ENCODE data around the gene FRY.

Gene FRY

DNA sequence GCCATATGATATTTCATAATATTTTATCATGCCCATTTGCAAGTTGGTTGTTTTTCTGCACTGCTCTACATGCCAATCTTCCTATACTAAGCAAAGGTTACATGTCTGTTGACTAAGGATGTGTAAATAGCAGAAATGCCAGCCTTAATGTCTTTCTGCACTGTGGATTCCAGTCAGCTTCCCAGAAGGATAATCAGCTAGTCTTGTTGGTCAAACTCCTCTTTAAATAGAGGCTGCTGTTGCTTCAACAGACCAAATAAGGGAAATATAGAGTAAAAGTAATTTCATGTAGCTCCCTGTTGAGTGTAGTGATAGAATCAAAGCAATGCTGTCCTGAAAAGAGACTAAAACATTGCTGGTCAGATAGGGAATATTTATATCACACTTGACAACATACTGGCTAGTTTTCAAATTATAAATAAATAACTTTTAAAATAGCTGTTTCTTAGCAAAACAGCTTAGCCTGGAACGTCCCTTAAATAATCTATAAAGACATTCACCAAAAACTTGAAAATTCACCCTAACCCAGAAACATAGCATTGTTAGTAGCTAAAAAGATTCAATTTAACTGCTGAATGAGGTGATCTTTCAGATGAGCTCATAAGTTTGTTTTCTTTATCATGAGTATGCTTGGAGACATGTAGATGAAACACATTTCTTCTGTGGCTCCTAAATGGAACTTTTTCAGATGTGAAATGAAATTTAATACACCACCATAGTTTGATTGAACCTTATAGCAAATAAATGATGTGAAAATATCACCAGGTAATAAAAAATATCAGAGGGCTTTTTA, 56.6 kb downstream of the FRY start:
- ChIA-PET CTCF (no interaction called here), POLR2A (no interaction called here)
- DNase-seq (ENCODE audit: low read depth, low spot score): no peak
- TF ChIP-seq, protein P1, sequence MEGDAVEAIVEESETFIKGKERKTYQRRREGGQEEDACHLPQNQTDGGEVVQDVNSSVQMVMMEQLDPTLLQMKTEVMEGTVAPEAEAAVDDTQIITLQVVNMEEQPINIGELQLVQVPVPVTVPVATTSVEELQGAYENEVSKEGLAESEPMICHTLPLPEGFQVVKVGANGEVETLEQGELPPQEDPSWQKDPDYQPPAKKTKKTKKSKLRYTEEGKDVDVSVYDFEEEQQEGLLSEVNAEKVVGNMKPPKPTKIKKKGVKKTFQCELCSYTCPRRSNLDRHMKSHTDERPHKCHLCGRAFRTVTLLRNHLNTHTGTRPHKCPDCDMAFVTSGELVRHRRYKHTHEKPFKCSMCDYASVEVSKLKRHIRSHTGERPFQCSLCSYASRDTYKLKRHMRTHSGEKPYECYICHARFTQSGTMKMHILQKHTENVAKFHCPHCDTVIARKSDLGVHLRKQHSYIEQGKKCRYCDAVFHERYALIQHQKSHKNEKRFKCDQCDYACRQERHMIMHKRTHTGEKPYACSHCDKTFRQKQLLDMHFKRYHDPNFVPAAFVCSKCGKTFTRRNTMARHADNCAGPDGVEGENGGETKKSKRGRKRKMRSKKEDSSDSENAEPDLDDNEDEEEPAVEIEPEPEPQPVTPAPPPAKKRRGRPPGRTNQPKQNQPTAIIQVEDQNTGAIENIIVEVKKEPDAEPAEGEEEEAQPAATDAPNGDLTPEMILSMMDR (IDR thresholded peaks at IDR 0.05; ENCODE audit: insufficient read depth, low read length, missing control alignments): no peak
- no peak overlapping the region for H3K4me3 ChIP-seq (ENCODE audit: low read depth, low read length)

DNA sequence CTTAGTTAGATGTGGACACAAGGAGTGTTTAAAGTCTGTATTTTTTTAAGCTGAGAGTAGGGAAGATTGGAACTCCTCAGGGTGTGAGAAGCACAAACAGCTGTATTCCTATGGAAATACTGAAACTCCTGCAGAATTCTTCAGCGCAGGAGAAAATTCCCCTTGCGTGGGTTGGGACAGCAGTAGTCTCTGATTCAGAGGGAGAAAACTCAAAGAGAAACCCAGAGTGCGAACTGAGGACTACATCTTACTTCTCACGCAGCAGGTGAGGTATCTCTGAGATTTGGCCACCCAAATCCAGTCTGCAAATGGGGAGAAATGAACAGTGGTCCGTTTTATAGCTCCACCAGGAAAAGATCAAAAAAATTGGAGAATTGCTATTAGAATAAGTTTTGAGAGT, 60.9 kb downstream of the FRY start:
- H3K4me3 ChIP-seq (ENCODE audit: low read depth, low read length): no peak overlapping the region
- TF ChIP-seq, protein P1 (IDR thresholded peaks at IDR 0.05; ENCODE audit: insufficient read depth, low read length, missing control alignments): no peak
- DNase-seq (ENCODE audit: low read depth, low spot score): no peak
- ChIA-PET POLR2A (no interaction called here), CTCF (no interaction called here)

DNA sequence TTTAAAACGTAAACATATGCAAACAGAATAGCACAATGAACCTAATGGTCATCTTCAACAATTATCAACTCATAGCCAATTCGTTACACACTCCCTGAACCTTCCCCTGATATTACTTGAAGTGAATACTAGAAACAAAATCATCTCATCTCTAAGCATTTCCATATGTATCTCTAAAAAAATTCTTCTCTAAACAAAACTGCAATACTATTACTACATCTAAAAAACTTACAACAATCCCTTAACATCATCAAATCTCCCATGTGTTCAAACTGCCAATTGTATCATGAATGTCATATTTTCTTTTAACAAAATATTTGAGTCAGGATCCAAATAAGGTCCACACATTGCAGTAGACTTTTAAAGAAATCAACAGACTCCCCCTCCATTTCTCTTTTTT, 61.4 kb downstream of the FRY start:
- DNase-seq (ENCODE audit: low read depth, low spot score): no peak
- no peak overlapping the region for H3K4me3 ChIP-seq (ENCODE audit: low read depth, low read length)
- ChIA-PET POLR2A (no interaction called here), CTCF (no interaction called here)
- TF ChIP-seq, protein P1 (IDR thresholded peaks at IDR 0.05; ENCODE audit: insufficient read depth, low read length, missing control alignments): no peak

DNA sequence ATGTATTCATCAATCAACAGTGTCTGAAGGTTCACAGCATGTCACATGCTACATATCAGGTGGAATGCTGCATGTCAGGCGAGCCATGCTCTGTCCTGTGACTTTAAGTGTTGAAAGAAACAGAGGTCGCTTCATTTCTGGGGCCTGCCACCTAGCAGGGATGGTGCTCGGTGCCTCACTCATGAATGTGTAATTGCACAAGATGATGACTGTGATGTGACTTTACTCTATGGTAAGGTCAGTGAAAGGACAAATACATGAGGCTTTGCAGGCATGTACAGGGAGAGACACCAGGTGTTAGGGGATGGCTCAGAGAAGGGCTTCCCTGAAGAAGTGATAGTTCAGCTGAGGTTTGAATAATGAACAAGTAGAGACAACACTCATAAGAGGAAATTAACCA, 66.7 kb downstream of the FRY start:
- TF ChIP-seq, protein P1 (IDR thresholded peaks at IDR 0.05; ENCODE audit: insufficient read depth, low read length, missing control alignments): no peak
- DNase-seq (ENCODE audit: low read depth, low spot score): no peak
- H3K4me3 ChIP-seq (ENCODE audit: low read depth, low read length): no peak overlapping the region
- ChIA-PET CTCF (no interaction called here), POLR2A (no interaction called here)

GRCh38 chr13:32105653-32106313, 74.2 kb downstream of the FRY start:
- no peak for DNase-seq (ENCODE audit: low read depth, low spot score)
- CTCF ChIA-PET: no interaction called here
- no peak overlapping the region for H3K4me3 ChIP-seq (ENCODE audit: low read depth, low read length)
- POLR2A ChIA-PET: no interaction called here
- TF ChIP-seq, protein P1 (IDR thresholded peaks at IDR 0.05; ENCODE audit: insufficient read depth, low read length, missing control alignments): no peak

DNA sequence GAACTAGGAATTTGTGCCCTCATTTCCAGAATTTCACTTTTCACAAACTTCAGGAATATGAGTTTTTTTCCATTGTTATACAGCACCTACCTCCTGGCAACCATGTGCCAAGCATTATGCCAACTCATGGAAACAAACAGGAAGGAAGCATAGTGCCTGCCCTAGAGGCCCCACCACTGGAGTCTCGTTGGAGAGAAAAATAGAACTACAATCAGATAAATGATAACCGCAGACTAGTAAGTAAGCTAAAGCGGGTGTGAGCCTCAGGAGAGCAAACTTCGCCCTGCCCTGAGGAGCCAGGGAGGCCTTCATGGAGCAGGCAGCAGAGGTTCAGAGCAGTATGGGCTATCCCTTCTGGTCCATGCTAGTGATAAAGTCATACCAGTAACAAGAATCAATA, 75.9 kb downstream of the FRY start:
- TF ChIP-seq, protein P1 (IDR thresholded peaks at IDR 0.05; ENCODE audit: insufficient read depth, low read length, missing control alignments): no peak
- ChIA-PET POLR2A (no interaction called here), CTCF (no interaction called here)
- no peak overlapping the region for H3K4me3 ChIP-seq (ENCODE audit: low read depth, low read length)
- no peak for DNase-seq (ENCODE audit: low read depth, low spot score)

All from AG04449 (cell line).